K562 (cell line): ENCODE measurements around the gene USP12. TPM values are rescaled to one million over a fixed set of nuclear protein-coding genes. Genes with fewer than 3 reads are reported as not detected.

Experiments used
- ATAC-seq: fragments of 200-7000 bp; cut with Tn5 transposase; 3 replicates; pipeline ENCODE4 v1.9.1; 2020; ENCODE audit warnings: moderate library complexity
- BruUV-seq: library from RNA; stranded (reverse); fragments of 400-500 nt; replicated peaks from 2 replicates; lab custom pipeline; 2021; lab: Mats Ljungman, UMichigan
- CTCF ChIA-PET: fragments of 300-600 bp; formaldehyde crosslinking; extraction: SDS; loops from one replicate; lab custom pipeline; 2021; ENCODE audit warnings: low intra/inter-chr PET ratio; lab: Yijun Ruan, JAX
- POLR2A ChIA-PET: fragments of 300-600, 350-650 bp; sonication (Branson Sonifier 250); formaldehyde crosslinking; extraction: SDS; loops from one replicate; lab custom pipeline; 2021; ENCODE audit warnings: antibody characterized with exemption, inconsistent platforms; lab: Yijun Ruan, JAX
- DNase-seq, 4 experiments: peaks; one replicate each; pipeline versions ENCODE4 v3.0.0 to v3.0.0-alpha.2; 2011 to 2018; ENCODE audit warnings: low spot score in 3 of 4, mixed read lengths in 3 of 4; ENCODE audit errors: extremely low read depth in 1 of 4
- FAIRE-seq: peaks from 2 replicates; lab custom pipeline; 2011; peaks lifted over from hg19 to GRCh38; lab: Jason Lieb, UNC
- H2AFZ ChIP-seq: 2 replicates; pipeline ENCODE4 v1.6.0; 2011; ENCODE audit warnings: low read depth, low read length, control low read depth, inconsistent platforms
- H3K27ac ChIP-seq: fragments of 200-600 bp; 3 replicates; pipeline ENCODE4 v1.8.0; 2011; ENCODE audit warnings: low read depth, mild to moderate bottlenecking, control low read depth, inconsistent platforms, low read length, moderate library complexity, mixed read lengths; ENCODE audit errors: extremely low read depth
- H3K27me3 ChIP-seq, 2 experiments: fragments of 300-600 bp in 1 of 2; 2 replicates in 1 of 2; 3 replicates in 1 of 2; pipeline versions ENCODE4 v1.6.0 to v1.8.0; 2011; ENCODE audit warnings: inconsistent platforms in 2 of 2, low read length in 2 of 2, mild to moderate bottlenecking in 1 of 2, mixed read lengths in 1 of 2, moderate library complexity in 1 of 2; ENCODE audit not compliant: control insufficient read depth in 2 of 2, insufficient read depth in 2 of 2
- H3K36me3 ChIP-seq: fragments of 300-600 bp; 3 replicates; pipeline ENCODE4 v1.8.0; 2011; ENCODE audit warnings: mild to moderate bottlenecking, low read length, inconsistent platforms; ENCODE audit not compliant: control insufficient read depth, insufficient read depth
- H3K4me1 ChIP-seq, 2 experiments: fragments of 200-600 bp in 1 of 2; replicated peaks in 1 of 2; 2 replicates in 1 of 2; 3 replicates in 1 of 2; pipeline versions ENCODE4 v1.5.1 to v1.8.0; 2011; ENCODE audit warnings: inconsistent platforms in 2 of 2, low read length in 2 of 2, mild to moderate bottlenecking in 1 of 2, mixed read lengths in 1 of 2, moderate library complexity in 1 of 2; ENCODE audit not compliant: control insufficient read depth in 2 of 2, insufficient read depth in 2 of 2
- H3K4me2 ChIP-seq: 2 replicates; pipeline ENCODE4 v1.6.1; 2011; ENCODE audit warnings: low read length, control low read depth, inconsistent platforms, mixed read lengths; ENCODE audit not compliant: insufficient read depth
- H3K4me3 ChIP-seq: fragments of 200-600 bp; sonication (generic), shearing (Covaris generic); 2 replicates; pipeline ENCODE4 v1.5.1; 2016; ENCODE audit warnings: control low read depth, inconsistent platforms
- H3K79me2 ChIP-seq: fragments of 200-600 bp; 3 replicates; pipeline ENCODE4 v1.8.0; 2011; ENCODE audit warnings: low read length, inconsistent platforms; ENCODE audit not compliant: control insufficient read depth, insufficient read depth
- H3K9ac ChIP-seq, 2 experiments: 2 replicates each; pipeline versions ENCODE4 v1.6.0 to v1.6.1; 2011; ENCODE audit warnings: low read depth in 2 of 2, low read length in 2 of 2, control low read depth in 1 of 2, inconsistent platforms in 1 of 2, mild to moderate bottlenecking in 1 of 2, mixed read lengths in 1 of 2; ENCODE audit not compliant: insufficient read depth in 1 of 2
- H3K9me1 ChIP-seq: one replicate; pipeline ENCODE4 v1.6.0; 2011; ENCODE audit warnings: inconsistent platforms, mild to moderate bottlenecking, low read length, moderate library complexity; ENCODE audit not compliant: control insufficient read depth, insufficient read depth
- H3K9me3 ChIP-seq: replicated peaks from 2 replicates; pipeline ENCODE4 v1.5.1; 2011; ENCODE audit warnings: low read depth, low read length, inconsistent platforms; ENCODE audit not compliant: control insufficient read depth, insufficient read depth
- H4K20me1 ChIP-seq: replicated peaks from 2 replicates; pipeline ENCODE4 v1.6.1; 2011; ENCODE audit warnings: low read length, inconsistent platforms, mixed read lengths; ENCODE audit not compliant: control insufficient read depth, insufficient read depth
- KAT7 ChIP-seq: sonication (generic); formaldehyde crosslinking; IDR thresholded peaks from 2 replicates; pipeline ENCODE4 v1.8.0; 2022; ENCODE audit warnings: missing genetic modification reagents, mild to moderate bottlenecking, borderline replicate concordance
- KDM2B ChIP-seq: fragments of 250-450 bp; sonication (Bioruptor Pico); IDR thresholded peaks from 2 replicates; pipeline ENCODE4 v1.8.0; 2021; ENCODE audit warnings: mild to moderate bottlenecking, moderate library complexity
- MTA1 ChIP-seq: fragments of 450-650 bp; IDR thresholded peaks from 2 replicates; pipeline ENCODE4 v1.6.1; 2017; ENCODE audit warnings: borderline replicate concordance
- SIX5 ChIP-seq, 2 experiments: IDR thresholded peaks; 2 replicates each; pipeline ENCODE4 v1.6.1; 2011; ENCODE audit warnings: low read length in 2 of 2, borderline replicate concordance in 1 of 2, low read depth in 1 of 2, mild to moderate bottlenecking in 1 of 2, moderate library complexity in 1 of 2; ENCODE audit not compliant: insufficient read depth in 1 of 2
- ZFP1 ChIP-seq: fragments of 450-650 bp; formaldehyde crosslinking; IDR thresholded peaks from 2 replicates; pipeline ENCODE4 v1.4.0; 2020; ENCODE audit warnings: mild to moderate bottlenecking, mixed read lengths
- ZNF121 ChIP-seq: sonication (generic); formaldehyde crosslinking; conservative IDR thresholded peaks from 2 replicates; pipeline ENCODE4 v1.8.0; 2022; ENCODE audit warnings: missing genetic modification reagents
- WGBS: fragments of 100-300 bp; shearing (Covaris generic); methylation state at CpG from one replicate; pipeline ENCODE4 v1.1.6; 2016; ENCODE audit warnings: low coverage, mixed read lengths; ENCODE audit not compliant: insufficient coverage; ENCODE audit errors: missing lambda C conversion rate; 5-methylcytosine and 5-hydroxymethylcytosine counted together
- in situ Hi-C: fragments of 300-500 bp; cut with MboI; formaldehyde crosslinking; loops from 4 replicates; pipeline ENCODE4 v1.15.0; 2018; ENCODE audit warnings: inconsistent platforms, mixed read lengths
- intact Hi-C: fragments of 100-400 bp; cut with micrococcal nuclease; formaldehyde crosslinking; loops from 2 replicates; pipeline ENCODE4 v1.14.2; 2022
- polyA plus RNA-seq, 8 experiments: library from polyadenylated mRNA; depleted of rRNA in 4 of 8; stranded (reverse) in 5 of 8; unstranded in 3 of 8; fragments of >200 nt; fragmentation: Nextera tagmentation in 2 of 8; fragmentation: Illumina TruSeq in 1 of 8; extraction: Ambion mirVana in 2 of 8; extraction: Trizol in 1 of 8; gene quantifications; 2 replicates each; pipeline versions ENCODE4 v1.2.1 to v1.2.3, GENCODE V29; 2011 to 2014; ENCODE audit warnings: inconsistent platforms in 1 of 8, missing spikeins in 1 of 8
- total RNA-seq, 7 experiments: library from RNA; depleted of rRNA in 6 of 7; stranded (reverse); fragments of >200 nt in 6 of 7; fragmentation: Illumina TruSeq in 2 of 7; extraction: Trizol in 2 of 7; gene quantifications; 2 replicates each; pipeline versions ENCODE4 v1.2.1 to v1.2.3, GENCODE V29; 2011 to 2021; ENCODE audit warnings: low replicate concordance in 1 of 7
- TF ChIP-seq, protein P1 (sequence below): fragments of 250-450 bp; sonication (Bioruptor Pico); IDR thresholded peaks from 2 replicates; pipeline ENCODE4 v1.5.0; 2021
- TF ChIP-seq, protein P2 (sequence below), 2 experiments: fragments of 450-650 bp; IDR thresholded peaks; 2 replicates each; pipeline ENCODE4 v1.6.1; 2016; ENCODE audit warnings: mild to moderate bottlenecking in 2 of 2, borderline replicate concordance in 1 of 2, low read depth in 1 of 2, moderate library complexity in 1 of 2
- TF ChIP-seq, protein P3 (sequence below), 2 experiments: IDR thresholded peaks; 2 replicates each; pipeline ENCODE4 v1.6.1; 2011; ENCODE audit warnings: borderline replicate concordance in 1 of 2, control low read depth in 1 of 2, low read depth in 1 of 2, low read length in 1 of 2, mild to moderate bottlenecking in 1 of 2, mixed read lengths in 1 of 2, moderate library complexity in 1 of 2; ENCODE audit not compliant: insufficient read depth in 1 of 2, insufficient read length in 1 of 2, poor library complexity in 1 of 2, severe bottlenecking in 1 of 2; ENCODE audit errors: extremely low read depth in 1 of 2
- TF ChIP-seq, protein P4 (sequence below): sonication (generic); formaldehyde crosslinking; IDR thresholded peaks from 2 replicates; pipeline ENCODE4 v1.8.1; 2023; ENCODE audit warnings: mild to moderate bottlenecking, missing genetic modification reagents, moderate library complexity

USP12 gene
- total and polyA plus RNA-seq, 9 of the 15 experiments (the other 6 are each of a cell fraction or from before 2014, with no cell fraction given) = 1.8 to 20.5 (median 13.3) TPM

DNA sequence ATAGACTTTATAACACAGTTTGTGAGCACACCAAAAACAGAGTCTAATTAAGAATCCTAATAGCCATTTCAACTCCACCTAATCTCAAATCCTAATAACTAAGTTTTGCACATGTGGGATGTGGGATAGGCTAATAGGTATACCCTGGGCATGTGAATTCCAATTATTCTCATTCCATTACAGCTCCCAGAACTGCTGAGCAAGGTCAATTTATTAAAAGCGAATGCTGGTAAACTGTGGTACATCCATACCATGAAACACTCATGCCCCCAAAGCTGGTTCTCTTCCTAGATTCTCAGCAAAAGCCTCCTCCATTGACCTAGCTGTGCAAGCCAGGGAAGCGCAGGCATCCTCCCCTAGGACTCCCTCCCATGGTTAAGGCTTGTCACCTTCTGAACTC, 113.8 kb downstream of the USP12 start:
- in situ Hi-C loops = no loop called here
- TF ChIP-seq, protein P1, sequence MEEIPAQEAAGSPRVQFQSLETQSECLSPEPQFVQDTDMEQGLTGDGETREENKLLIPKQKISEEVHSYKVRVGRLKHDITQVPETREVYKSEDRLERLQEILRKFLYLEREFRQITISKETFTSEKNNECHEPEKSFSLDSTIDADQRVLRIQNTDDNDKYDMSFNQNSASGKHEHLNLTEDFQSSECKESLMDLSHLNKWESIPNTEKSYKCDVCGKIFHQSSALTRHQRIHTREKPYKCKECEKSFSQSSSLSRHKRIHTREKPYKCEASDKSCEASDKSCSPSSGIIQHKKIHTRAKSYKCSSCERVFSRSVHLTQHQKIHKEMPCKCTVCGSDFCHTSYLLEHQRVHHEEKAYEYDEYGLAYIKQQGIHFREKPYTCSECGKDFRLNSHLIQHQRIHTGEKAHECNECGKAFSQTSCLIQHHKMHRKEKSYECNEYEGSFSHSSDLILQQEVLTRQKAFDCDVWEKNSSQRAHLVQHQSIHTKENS (CRISPR knock-in tag) = no peak
- TF ChIP-seq ZNF121 = no peak
- TF ChIP-seq, protein P2, sequence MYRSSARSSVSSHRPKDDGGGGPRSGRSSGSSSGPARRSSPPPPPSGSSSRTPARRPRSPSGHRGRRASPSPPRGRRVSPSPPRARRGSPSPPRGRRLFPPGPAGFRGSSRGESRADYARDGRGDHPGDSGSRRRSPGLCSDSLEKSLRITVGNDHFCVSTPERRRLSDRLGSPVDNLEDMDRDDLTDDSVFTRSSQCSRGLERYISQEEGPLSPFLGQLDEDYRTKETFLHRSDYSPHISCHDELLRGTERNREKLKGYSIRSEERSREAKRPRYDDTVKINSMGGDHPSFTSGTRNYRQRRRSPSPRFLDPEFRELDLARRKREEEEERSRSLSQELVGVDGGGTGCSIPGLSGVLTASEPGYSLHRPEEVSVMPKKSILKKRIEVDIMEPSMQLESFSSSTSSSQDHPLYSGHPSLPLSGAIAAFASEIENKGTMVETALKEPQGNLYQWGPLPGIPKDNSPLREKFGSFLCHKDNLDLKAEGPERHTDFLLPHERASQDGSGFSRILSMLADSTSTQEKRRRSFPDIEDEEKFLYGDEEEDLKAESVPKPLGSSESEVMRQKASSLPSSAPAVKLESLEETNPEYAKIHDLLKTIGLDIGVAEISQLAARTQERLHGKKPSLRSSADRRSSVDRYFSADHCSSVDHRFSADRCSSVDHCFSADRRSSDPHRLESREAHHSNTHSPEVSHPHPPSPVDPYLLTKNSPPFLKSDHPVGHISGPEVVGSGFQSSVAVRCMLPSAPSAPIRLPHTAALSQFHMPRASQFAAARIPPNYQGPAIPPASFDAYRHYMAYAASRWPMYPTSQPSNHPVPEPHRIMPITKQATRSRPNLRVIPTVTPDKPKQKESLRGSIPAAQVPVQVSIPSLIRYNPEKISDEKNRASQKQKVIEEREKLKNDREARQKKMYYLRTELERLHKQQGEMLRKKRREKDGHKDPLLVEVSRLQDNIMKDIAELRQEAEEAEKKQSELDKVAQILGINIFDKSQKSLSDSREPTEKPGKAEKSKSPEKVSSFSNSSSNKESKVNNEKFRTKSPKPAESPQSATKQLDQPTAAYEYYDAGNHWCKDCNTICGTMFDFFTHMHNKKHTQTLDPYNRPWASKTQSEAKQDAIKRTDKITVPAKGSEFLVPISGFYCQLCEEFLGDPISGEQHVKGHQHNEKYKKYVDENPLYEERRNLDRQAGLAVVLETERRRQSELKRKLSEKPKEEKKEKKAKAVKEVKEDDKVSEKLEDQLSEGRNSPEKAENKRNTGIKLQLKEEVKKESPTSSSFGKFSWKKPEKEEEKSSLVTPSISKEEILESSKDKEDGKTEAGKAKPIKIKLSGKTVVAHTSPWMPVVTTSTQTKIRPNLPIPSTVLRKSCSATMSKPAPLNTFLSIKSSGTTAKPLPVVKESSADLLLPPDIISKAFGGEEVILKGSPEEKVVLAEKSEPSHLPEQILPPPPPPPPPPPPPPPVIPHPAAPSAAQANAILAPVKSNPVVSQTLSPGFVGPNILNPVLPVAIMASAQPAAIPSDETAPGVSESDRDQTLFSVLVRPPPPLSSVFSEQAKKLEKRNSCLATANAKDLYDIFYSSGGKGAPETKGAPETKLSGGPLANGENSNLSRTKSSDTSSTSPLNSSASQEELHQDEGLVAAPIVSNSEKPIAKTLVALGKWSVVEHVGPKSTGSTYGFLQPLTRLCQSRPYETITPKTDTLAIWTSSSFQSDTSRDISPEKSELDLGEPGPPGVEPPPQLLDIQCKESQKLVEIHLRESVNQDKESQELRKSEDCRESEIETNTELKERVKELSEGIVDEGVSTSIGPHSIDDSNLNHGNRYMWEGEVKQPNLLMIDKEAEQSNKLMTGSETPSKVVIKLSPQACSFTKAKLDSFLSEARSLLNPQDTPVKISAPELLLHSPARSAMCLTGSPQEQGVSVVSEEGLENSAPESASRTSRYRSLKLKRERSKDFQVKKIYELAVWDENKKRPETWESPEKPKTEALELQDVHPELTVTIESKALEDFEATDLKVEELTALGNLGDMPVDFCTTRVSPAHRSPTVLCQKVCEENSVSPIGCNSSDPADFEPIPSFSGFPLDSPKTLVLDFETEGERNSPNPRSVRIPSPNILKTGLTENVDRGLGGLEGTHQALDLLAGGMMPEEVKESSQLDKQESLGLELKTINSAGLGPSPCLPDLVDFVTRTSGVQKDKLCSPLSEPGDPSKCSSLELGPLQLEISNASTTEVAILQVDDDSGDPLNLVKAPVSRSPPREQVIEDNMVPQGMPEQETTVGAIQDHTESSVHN (IDR thresholded peaks at IDR 0.05; ENCODE audit: borderline replicate concordance in 1 of 2, low read depth in 1 of 2) = no peak
- no peak for TF ChIP-seq KAT7
- TF ChIP-seq, protein P3, sequence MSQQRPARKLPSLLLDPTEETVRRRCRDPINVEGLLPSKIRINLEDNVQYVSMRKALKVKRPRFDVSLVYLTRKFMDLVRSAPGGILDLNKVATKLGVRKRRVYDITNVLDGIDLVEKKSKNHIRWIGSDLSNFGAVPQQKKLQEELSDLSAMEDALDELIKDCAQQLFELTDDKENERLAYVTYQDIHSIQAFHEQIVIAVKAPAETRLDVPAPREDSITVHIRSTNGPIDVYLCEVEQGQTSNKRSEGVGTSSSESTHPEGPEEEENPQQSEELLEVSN (IDR thresholded peaks at IDR 0.05; ENCODE audit: borderline replicate concordance in 1 of 2, extremely low read depth in 1 of 2, insufficient read depth in 1 of 2, insufficient read length in 1 of 2, low read depth in 1 of 2, low read length in 1 of 2, poor library complexity in 1 of 2, severe bottlenecking in 1 of 2) = no peak
- TF ChIP-seq SIX5 (IDR thresholded peaks at IDR 0.05; ENCODE audit: borderline replicate concordance in 1 of 2, insufficient read depth in 1 of 2, low read depth in 1 of 2, low read length in 2 of 2) = no peak
- TF ChIP-seq KDM2B (CRISPR knock-in tag) = no peak
- no peak for TF ChIP-seq ZFP1 (CRISPR knock-in tag)
- TF ChIP-seq, protein P4, sequence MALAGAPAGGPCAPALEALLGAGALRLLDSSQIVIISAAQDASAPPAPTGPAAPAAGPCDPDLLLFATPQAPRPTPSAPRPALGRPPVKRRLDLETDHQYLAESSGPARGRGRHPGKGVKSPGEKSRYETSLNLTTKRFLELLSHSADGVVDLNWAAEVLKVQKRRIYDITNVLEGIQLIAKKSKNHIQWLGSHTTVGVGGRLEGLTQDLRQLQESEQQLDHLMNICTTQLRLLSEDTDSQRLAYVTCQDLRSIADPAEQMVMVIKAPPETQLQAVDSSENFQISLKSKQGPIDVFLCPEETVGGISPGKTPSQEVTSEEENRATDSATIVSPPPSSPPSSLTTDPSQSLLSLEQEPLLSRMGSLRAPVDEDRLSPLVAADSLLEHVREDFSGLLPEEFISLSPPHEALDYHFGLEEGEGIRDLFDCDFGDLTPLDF = no peak
- no peak for TF ChIP-seq MTA1

More for the DNA sequence above, 113.8 kb downstream of the USP12 start:
- no TSS peak for BruUV-seq
- Histone ChIP-seq H3K4me2 (no peak overlapping the region), H3K4me1 (peaks cover 13 to 25% of the 10 kb centered on the region in 2 experiments), H4K20me1 (no peaks in the 10 kb centered on the region), H3K9me3 (no peaks in the 10 kb centered on the region), H2AFZ (no peak overlapping the region), H3K36me3 (no peaks in the 10 kb centered on the region), H3K27ac (no peak overlapping the region), H3K9me1 (peaks cover 8% of the 10 kb centered on the region), H3K79me2 (no peaks in the 10 kb centered on the region), H3K4me3 (no peak overlapping the region), H3K27me3 (no peaks in the 10 kb centered on the region), H3K9ac (no peak overlapping the region)
- no peak for FAIRE-seq
- 69% methylated on average over 2 of the region's 2 CpGs for WGBS
- intact Hi-C loops = no loop called here
- CTCF ChIA-PET = no interaction called here
- POLR2A ChIA-PET = no interaction called here
- no peak for DNase-seq
- no peak for ATAC-seq
